Stimulated activated CD8-positive, alpha-beta memory T cell treated with anti-CD3 and anti-CD28 coated beads, Interleukin-4, amount 100 ng/mL, for 1 hour (primary cell): ENCODE measurements around the gene BTBD6.
"Not testable (repeated sequence)": the region's sequence is repeated elsewhere in the genome, so short reads cannot be mapped to it uniquely, and the experiment has no call there.

Source experiments
- DNase-seq, 2 donors: peaks; one replicate each; pipeline ENCODE4 v3.0.0-alpha.2; 2020; ENCODE audit warnings: low read depth in 2 of 2, low spot score in 1 of 2

Gene BTBD6

DNA sequence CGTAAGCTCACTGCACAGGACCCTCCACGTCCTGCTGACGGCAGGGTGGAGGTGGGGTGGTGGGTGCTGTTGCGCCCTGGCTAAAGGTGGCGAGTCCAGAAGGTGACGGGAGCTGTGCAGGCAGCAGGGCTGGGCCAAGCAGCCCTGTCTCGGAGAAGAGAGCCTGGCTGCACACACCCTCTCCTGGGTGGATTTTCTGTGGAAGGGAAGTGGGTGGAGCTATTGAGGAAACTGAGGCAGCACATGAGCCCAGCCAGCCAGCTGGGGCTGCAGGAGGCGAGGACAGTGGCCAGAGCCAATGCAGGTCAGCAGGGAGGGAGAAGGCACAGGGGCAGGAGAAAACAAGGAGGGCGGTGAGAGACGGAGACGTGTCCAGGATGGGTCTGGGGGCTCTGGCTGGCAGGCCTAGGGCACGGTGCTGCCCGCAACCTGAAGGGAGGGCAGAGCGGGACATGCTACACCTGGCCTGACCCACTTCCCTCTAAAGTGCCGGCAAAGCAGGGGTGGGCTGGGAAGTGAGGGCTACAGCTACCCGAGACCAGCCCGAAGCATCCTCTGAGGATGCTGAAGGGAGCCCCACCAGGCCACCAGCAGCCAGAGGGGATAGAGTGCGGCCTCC lies 20.5 kb downstream of the BTBD6 start:
- no peak for DNase-seq

- DNase-seq, result no peak
Measured at GRCh38 chr14:105269405-105269804, 21.1 kb downstream of the BTBD6 start.

- DNase-seq, result no peak
Measured at GRCh38 chr14:105271224-105271890, 23.0 kb downstream of the BTBD6 start.

- no peak for DNase-seq
Measured at GRCh38 chr14:105272623-105273022, 24.3 kb downstream of the BTBD6 start.

DNA sequence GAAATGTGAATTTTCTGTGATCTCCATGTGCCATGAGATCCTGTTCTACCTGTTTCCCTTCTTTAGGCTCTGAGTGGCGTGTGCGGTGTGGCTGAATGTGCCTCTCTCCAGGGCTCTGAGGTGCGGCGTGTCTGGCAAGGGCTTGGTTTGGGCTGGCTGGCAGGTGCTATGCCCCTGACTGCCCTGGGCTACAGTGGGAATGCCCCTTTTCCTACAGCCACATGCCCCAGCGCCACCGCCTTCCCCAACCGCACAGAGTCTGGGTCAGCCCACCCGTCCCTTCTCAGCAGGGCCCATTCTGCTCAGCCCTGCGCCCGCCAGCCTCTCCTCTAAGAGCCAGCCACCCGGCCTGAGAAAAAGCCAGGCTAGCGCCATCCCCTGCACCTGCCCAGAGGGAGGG lies 24.7 kb downstream of the BTBD6 start:
- DNase-seq, result no peak

DNA sequence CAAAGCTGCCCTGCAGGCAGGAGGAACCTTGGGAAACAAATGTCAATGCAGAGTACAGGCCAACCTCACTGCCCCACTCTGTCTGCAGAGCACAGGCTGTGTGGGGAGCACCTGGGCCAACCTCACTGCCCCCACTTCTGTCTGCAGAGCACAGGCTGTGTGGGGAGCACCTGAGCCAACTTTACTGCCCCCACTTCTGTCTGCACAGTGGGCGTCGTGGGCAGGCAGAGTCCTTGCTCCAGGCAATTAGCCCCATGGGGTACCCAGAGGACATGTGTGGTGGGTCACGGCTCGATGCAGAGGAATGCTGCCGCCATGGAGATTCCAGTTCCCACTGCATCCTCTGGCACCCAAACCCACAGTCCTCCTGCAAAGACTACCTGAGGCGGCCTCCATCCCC lies 26.3 kb downstream of the BTBD6 start:
- no peak for DNase-seq

DNA sequence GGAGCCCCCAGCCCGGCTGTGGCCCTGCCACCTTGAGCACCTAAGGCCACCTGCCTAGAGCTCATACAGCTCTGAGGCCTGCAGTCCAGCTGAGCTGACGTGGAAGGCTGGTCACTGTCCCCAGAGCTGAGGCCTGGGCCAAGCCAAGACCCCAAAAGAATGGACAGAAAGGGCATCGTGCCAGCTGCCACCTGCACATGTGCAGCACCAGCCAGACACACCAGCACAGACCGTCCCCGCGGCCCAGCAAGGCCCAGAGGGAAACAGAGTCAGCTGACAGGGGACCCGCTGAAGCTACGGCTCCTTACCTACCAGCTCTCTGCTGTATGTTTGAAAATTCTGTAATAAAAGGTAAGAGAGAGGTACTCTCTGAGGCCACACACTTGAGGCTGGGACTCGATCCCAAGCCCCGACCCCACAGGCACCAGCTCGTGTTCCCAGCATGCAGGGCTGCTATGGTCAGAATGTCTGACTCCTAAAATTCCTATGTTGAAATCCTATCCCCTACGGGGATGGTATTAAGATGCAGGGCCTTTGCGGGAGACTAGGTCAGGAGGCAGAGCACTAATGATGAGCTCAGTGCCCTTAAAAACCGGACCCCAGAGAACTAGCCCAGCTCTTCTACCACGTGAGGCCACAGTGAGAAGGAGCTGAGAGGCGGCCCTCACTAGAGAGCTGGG lies 27.1 kb downstream of the BTBD6 start:
- DNase-seq, result no peak

DNA sequence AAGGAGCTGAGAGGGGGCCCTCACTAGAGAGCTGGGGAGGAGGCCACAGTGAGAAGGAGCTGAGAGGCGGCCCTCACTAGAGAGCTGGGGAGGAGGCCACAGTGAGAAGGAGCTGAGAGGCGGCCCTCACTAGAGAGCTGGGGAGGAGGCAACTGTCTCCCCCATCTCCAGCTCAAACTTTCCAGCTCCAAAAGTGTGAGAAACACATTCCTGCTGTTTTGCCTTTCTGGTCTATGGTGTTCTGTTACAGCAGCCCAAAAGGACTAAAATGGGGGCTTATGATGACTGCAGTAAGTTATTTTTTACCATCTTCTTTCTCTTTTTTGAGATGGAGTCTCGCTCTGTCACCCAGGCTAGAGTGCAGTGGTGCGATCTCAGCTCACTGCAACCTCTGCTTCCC lies 29.1 kb downstream of the BTBD6 start:
- DNase-seq, result not testable (repeated sequence)

- DNase-seq, result no peak
Measured at GRCh38 chr14:105279642-105280361, 31.5 kb downstream of the BTBD6 start.

DNA sequence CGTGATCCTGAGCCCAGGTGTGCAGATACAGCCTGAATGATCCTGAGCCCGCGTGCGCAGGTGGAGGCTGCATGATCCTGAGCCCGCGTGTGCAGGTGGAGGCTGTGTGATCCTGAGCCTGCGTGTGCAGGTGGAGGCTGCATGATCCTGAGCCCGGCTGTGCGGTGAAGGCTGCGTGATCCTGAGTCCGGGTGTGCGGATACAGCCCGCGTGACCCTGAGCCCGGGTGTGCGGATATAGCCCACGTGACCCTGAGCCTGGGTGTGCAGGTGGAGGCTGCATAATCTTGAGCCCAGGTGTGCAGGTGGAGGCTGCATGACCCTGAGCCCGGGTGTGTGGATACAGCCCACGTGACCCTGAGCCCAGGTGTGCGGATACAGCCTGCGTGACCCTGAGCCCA lies 32.2 kb downstream of the BTBD6 start:
- DNase-seq, result no peak

GRCh38 chr14:105281371-105282097 lies 33.2 kb downstream of the BTBD6 start:
- no peak for DNase-seq

- DNase-seq, result no peak
Measured at GRCh38 chr14:105282098-105282725, 33.9 kb downstream of the BTBD6 start.

DNA sequence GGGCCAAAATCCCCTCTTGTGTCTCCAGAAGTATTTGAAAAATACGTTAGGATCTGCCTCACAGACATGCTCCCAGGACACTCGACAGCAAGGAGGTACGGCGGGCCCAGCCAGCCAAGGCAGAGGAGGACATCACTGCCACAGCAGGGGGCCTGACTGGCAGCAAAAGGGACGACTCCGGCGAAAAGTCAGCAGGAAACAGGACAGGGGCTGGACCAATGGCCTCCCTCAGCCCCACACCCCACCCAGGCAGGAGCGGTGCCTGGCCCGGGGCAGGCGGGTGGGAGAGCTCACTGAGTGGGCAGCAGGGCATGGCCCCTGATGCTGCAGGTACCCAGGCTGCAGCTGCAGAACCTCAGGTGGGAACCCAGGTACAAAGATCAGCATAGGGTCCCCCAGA lies 34.7 kb downstream of the BTBD6 start:
- DNase-seq, result no peak

DNA sequence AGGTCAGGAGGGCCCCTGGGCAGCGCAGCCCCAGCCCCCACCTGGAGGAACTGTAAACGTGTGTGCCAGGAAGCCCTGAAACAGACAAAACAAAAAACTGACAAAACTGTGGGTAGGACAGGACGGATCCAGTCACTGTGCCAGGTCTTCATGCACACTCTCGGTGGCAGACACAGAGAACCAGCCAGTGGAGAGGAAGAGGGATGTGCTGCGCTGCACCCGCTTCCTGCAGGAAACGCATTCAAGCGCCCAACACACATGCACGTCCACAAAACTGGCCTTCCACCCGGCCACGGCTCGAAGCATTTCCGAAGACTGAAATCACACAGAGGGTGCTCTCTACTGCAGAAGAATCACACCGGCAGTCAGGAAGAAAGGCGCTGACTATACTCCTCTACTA lies 35.6 kb downstream of the BTBD6 start:
- DNase-seq, result no peak

- no peak for DNase-seq
Measured at GRCh38 chr14:105285174-105285573, 36.8 kb downstream of the BTBD6 start.

DNA sequence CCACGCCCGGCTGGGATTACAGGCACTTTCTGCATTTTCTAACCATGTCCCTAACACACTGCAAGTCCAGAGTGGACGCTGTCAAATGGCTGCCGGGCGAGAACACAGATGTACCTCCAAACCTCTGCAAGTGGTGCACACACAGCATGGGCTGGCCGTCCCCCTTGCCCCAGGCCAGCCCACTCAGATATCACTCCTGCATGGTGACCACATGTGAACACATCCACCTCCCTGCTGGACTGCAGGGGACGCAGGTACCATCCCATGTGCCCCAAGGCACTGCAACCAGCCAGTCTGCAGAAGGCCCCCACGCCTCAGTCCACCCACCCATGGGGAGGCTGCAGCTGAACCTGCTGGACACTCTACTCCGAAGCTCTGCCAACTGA lies 38.4 kb downstream of the BTBD6 start:
- DNase-seq, result no peak

- no peak for DNase-seq
Measured at GRCh38 chr14:105287249-105288102, 39.1 kb downstream of the BTBD6 start.

GRCh38 chr14:105288936-105289335 lies 40.6 kb downstream of the BTBD6 start:
- not testable (repeated sequence) for DNase-seq

- no peak for DNase-seq
Measured at GRCh38 chr14:105290621-105291346, 42.5 kb downstream of the BTBD6 start.
